Progenitor cell of endocrine pancreas (in vitro differentiated cells): ENCODE data around the gene PRSS23. TPM values are rescaled to one million over a fixed set of nuclear protein-coding genes. Genes with fewer than 3 reads are reported as not detected.

ENCODE experiments used
- DNase-seq: peaks from one replicate; pipeline ENCODE4 v3.0.0; 2021; ENCODE audit warnings: low spot score; ENCODE audit not compliant: unreplicated experiment
- H3K27ac Mint-ChIP-seq: 2 replicates; pipeline ENCODE4 v1.8.0; 2021; ENCODE audit warnings: mild to moderate bottlenecking, moderate library complexity, mixed read lengths
- H3K27me3 Mint-ChIP-seq: 2 replicates; pipeline ENCODE4 v1.8.0; 2021; ENCODE audit warnings: mixed read lengths
- H3K36me3 Mint-ChIP-seq: 2 replicates; pipeline ENCODE4 v1.8.0; 2022; ENCODE audit warnings: mixed read lengths; ENCODE audit not compliant: insufficient read depth
- H3K4me1 Mint-ChIP-seq: 2 replicates; pipeline ENCODE4 v1.8.0; 2021; ENCODE audit warnings: low read depth, mixed read lengths
- H3K4me3 Mint-ChIP-seq: 2 replicates; pipeline ENCODE4 v1.8.0; 2021; ENCODE audit warnings: low read depth, mild to moderate bottlenecking, moderate library complexity, mixed read lengths
- H3K9me3 Mint-ChIP-seq: 2 replicates; pipeline ENCODE4 v1.8.0; 2021; ENCODE audit warnings: low read depth, mixed read lengths
- CTCF ChIP-seq: fragments of 200-600 bp; sonication (generic); IDR thresholded peaks from one replicate; pipeline ENCODE4 v1.5.0; 2021; ENCODE audit warnings: antibody characterized with exemption, mild to moderate bottlenecking; ENCODE audit not compliant: unreplicated experiment
- total RNA-seq: library from RNA; stranded (reverse); gene quantifications from 2 replicates; pipeline ENCODE4 v1.2.1, GENCODE V29; 2021

The PRSS23 gene
- total RNA-seq, 1 donor from 2014 or later, result 31.6 TPM

DNA sequence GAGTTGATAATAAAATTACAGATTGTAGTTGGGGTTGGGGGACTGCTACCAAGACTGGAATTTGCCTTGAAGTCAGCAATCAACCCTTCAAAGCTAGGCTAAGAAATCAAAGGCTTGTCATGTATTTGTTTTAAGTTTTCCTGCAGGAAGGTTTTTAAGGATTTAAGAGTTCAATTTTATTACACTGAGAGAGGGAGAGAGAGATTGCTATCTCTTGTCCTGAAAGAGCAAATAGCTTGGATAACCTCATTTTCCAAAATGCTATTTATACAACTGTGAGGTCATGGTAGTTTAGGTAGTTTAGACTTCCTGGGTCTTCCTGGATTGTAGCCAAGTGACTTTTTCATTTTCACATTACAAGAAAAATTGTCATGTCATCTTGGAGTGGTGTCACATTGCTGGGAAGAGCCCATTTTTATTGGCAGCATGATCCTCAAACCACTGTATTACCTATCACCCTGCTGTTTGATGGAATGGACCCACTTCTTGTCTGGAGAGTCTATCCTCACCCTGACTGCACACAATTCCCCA is 10.1 kb upstream of the PRSS23 start:
- peaks cover 13% of the 10 kb centered on the region for H3K27me3 Mint-ChIP-seq
- H3K9me3 Mint-ChIP-seq, result no peaks in the 10 kb centered on the region
- no peak overlapping the region for H3K27ac Mint-ChIP-seq
- DNase-seq, result no peak
- H3K4me1 Mint-ChIP-seq, result peaks cover 19% of the 10 kb centered on the region
- H3K36me3 Mint-ChIP-seq, result no peaks in the 10 kb centered on the region
- no peak overlapping the region for H3K4me3 Mint-ChIP-seq
- TF ChIP-seq CTCF, result no peak

DNA sequence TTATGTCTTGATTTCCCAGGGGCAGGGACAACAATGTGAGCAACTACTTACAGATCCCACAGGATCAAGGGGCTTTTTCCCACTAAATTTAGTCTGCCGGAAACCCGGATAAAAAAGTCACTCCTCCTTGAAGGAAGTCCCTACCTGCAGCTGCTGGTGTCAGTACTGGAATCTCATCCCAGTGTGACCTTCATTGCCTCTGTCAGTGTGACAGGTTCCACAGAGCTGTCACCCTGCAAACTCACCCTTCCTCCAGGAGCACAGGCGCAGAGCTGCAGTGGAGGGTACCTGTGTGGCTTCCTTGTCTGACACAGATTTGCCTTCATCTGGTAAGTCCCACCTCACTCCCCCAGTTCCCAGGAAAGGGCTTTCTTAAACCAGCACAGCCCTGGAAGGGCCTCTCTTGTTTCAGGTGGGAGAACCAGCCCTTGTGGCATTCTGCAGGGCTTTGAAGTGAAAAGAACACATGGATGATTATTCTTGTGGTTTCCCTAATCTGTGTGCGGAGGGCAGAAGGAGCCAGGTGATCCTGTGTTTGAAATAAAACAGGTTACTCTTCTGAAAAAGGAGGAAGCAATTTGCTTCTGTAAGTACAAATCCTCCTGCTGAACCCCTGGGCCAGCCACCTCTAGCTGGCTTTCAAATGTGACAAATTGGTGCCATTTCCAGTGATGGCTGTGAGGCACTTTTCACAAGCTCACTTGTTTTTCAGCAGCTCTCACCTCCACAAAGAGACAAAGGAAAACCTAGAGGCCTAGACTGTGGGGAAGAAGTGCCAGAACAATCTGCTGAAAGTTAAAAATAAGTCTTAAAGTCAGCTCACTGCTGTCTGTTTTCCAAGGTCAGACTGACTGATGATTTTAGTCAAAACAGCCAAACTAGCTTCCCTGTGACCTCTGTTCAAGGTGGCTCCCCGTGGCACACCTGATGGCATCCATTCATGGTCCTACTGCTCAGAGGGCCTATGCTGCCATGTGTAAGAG is 9.2 kb upstream of the PRSS23 start:
- Mint-ChIP-seq H3K27me3 (peaks cover 13% of the 10 kb centered on the region), H3K27ac (peak overlapping the region; percentile 42), H3K4me3 (no peak overlapping the region), H3K36me3 (no peaks in the 10 kb centered on the region), H3K4me1 (peaks cover 19% of the 10 kb centered on the region), H3K9me3 (no peaks in the 10 kb centered on the region)
- no peak for DNase-seq
- TF ChIP-seq CTCF, result no peak

GRCh38 chr11:86792150-86792549 is 8.2 kb upstream of the PRSS23 start:
- Mint-ChIP-seq H3K9me3 (no peaks in the 10 kb centered on the region), H3K4me3 (no peak overlapping the region), H3K27ac (no peak overlapping the region), H3K36me3 (no peaks in the 10 kb centered on the region), H3K4me1 (peaks cover 21% of the 10 kb centered on the region), H3K27me3 (peaks cover 12% of the 10 kb centered on the region)
- no peak for DNase-seq
- no peak for TF ChIP-seq CTCF

DNA sequence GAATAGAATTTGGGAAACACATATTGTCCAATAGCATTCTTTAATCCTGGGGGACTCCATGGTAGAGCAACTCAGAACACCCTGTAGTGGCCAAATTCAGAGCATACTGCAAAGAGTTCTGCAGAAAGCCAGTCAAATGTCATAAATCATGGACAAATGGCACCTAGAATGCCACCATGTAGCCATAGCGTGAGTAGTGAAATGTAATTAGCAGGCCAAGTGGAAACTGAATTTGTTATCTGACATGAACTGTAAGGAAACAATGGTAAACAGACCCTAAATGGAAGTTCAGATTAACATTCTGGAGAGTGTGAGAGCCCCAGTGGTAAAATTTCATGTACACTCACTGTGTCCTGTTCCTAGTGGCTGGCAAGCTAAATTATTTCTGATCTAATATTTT is 7.0 kb upstream of the PRSS23 start:
- H3K27me3 Mint-ChIP-seq, result peaks cover 10% of the 10 kb centered on the region
- TF ChIP-seq CTCF, result no peak
- no peak overlapping the region for H3K4me3 Mint-ChIP-seq
- peaks cover 21% of the 10 kb centered on the region for H3K4me1 Mint-ChIP-seq
- no peak for DNase-seq
- no peaks in the 10 kb centered on the region for H3K9me3 Mint-ChIP-seq
- H3K36me3 Mint-ChIP-seq, result no peaks in the 10 kb centered on the region
- H3K27ac Mint-ChIP-seq, result no peak overlapping the region

- TF ChIP-seq CTCF, result no peak
- Mint-ChIP-seq H3K4me3 (no peak overlapping the region), H3K27ac (no peak overlapping the region)
These were observed 4.8 kb upstream of the PRSS23 start for GRCh38 chr11:86795511-86795910.

More at GRCh38 chr11:86795511-86795910, 4.8 kb upstream of the PRSS23 start:
- Mint-ChIP-seq H3K9me3 (no peaks in the 10 kb centered on the region), H3K27me3 (peaks cover 8% of the 10 kb centered on the region), H3K4me1 (peaks cover 21% of the 10 kb centered on the region), H3K36me3 (no peaks in the 10 kb centered on the region)
- DNase-seq, result no peak
